Measurements from ENCODE around the gene USP3. TPM values are rescaled to one million over a fixed set of nuclear protein-coding genes. Genes with fewer than 3 reads are reported as not detected.

The USP3 gene
- total RNA-seq, 1 experiment from 2014 or later: 36.6 TPM

DNA sequence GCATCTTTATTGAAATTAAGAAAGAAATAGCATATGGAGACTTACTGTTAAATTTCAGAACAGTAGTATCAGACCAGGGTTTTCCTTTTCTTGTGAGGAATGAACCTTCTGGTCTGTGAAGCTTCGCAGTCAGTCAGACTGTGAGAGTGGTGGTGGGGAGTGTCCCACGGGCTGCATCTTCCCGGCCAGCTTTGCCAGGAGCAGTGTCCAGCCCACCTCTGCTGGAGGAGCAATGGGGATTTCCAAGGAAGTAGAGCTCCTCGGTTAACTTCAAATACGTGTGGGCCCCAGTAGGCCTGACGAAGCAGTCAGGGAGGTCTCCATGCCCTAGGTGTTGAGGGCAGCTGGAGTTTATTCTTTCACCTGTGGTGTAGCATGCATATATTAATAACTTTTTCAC, 51.9 kb downstream of the USP3 start:
- Mint-ChIP-seq H3K36me3 (no peaks in the 10 kb centered on the region; the same call in none of the 2 replicates), H3K4me3 (no peak overlapping the region), H3K9me3 (no peaks in the 10 kb centered on the region), H3K27ac (no peak overlapping the region; the same call in 1 of the 2 replicates), H3K4me1 (peaks cover 65% of the 10 kb centered on the region), H3K27me3 (ENCODE audit: low read depth) (no peaks in the 10 kb centered on the region)
- DNase-seq (ENCODE audit: low spot score) (no peak), ATAC-seq (no peak)
- ChIA-PET CTCF (interaction anchor here (1.0 to 1.1 kb wide), 3 partner anchors 16 to 90 kb away, joined by 3 to 7 read pairs (median 3); no protein-coding TSS in a partner anchor), POLR2A (no interaction called here)
- no peak for TF ChIP-seq USF2 (CRISPR knock-in tag; IDR thresholded peaks at IDR 0.05)
- TF ChIP-seq, protein P1, sequence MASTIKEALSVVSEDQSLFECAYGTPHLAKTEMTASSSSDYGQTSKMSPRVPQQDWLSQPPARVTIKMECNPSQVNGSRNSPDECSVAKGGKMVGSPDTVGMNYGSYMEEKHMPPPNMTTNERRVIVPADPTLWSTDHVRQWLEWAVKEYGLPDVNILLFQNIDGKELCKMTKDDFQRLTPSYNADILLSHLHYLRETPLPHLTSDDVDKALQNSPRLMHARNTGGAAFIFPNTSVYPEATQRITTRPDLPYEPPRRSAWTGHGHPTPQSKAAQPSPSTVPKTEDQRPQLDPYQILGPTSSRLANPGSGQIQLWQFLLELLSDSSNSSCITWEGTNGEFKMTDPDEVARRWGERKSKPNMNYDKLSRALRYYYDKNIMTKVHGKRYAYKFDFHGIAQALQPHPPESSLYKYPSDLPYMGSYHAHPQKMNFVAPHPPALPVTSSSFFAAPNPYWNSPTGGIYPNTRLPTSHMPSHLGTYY (CRISPR knock-in tag; IDR thresholded peaks at IDR 0.05): no peak
- TF ChIP-seq, protein P2, sequence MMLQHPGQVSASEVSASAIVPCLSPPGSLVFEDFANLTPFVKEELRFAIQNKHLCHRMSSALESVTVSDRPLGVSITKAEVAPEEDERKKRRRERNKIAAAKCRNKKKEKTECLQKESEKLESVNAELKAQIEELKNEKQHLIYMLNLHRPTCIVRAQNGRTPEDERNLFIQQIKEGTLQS (CRISPR knock-in tag; conservative IDR thresholded peaks at IDR 0.05): no peak
- no peak for TF ChIP-seq ZNF263 (CRISPR knock-in tag; IDR thresholded peaks at IDR 0.05; ENCODE audit: low read depth)
- TF ChIP-seq GABPB1 (CRISPR knock-in tag; IDR thresholded peaks at IDR 0.05): no peak
- TF ChIP-seq ZNF219 (CRISPR knock-in tag; IDR thresholded peaks at IDR 0.05; ENCODE audit: borderline replicate concordance): no peak
- no peak for TF ChIP-seq ZBTB21 (CRISPR knock-in tag; IDR thresholded peaks at IDR 0.05; ENCODE audit: borderline replicate concordance)
- no peak for TF ChIP-seq TEAD1 (CRISPR knock-in tag; IDR thresholded peaks at IDR 0.05)
- TF ChIP-seq PRRX2 (CRISPR knock-in tag; IDR thresholded peaks at IDR 0.05): no peak
- TF ChIP-seq ZNF512 (CRISPR knock-in tag; IDR thresholded peaks at IDR 0.05; ENCODE audit: borderline replicate concordance): no peak
- TF ChIP-seq TCF7 (CRISPR knock-in tag; IDR thresholded peaks at IDR 0.05; ENCODE audit: low read depth): no peak

GRCh38 chr15:63556736-63557135, 52.3 kb downstream of the USP3 start:
- no peak for ATAC-seq
- CTCF ChIA-PET: interaction anchor here (1.0 to 1.1 kb wide), 3 partner anchors 17 to 90 kb away, joined by 3 to 7 read pairs (median 3); no protein-coding TSS in a partner anchor

More at GRCh38 chr15:63556736-63557135, 52.3 kb downstream of the USP3 start:
- H3K4me3 Mint-ChIP-seq: no peak overlapping the region
- no peak overlapping the region for H3K27ac Mint-ChIP-seq
- H3K9me3 Mint-ChIP-seq: no peaks in the 10 kb centered on the region
- DNase-seq (ENCODE audit: low spot score): no peak
- no peak for TF ChIP-seq FOXP4 (CRISPR knock-in tag; IDR thresholded peaks at IDR 0.05)
- TF ChIP-seq ATF1 (CRISPR knock-in tag; IDR thresholded peaks at IDR 0.05): no peak
- TF ChIP-seq, protein P3, sequence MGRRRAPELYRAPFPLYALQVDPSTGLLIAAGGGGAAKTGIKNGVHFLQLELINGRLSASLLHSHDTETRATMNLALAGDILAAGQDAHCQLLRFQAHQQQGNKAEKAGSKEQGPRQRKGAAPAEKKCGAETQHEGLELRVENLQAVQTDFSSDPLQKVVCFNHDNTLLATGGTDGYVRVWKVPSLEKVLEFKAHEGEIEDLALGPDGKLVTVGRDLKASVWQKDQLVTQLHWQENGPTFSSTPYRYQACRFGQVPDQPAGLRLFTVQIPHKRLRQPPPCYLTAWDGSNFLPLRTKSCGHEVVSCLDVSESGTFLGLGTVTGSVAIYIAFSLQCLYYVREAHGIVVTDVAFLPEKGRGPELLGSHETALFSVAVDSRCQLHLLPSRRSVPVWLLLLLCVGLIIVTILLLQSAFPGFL (CRISPR knock-in tag; IDR thresholded peaks at IDR 0.05; ENCODE audit: borderline replicate concordance): no peak
- no peak for TF ChIP-seq EMX1 (CRISPR knock-in tag; IDR thresholded peaks at IDR 0.05)
- no peak for TF ChIP-seq TEAD4 (CRISPR knock-in tag; IDR thresholded peaks at IDR 0.05)
- TF ChIP-seq USF1 (CRISPR knock-in tag; IDR thresholded peaks at IDR 0.05): no peak
- no peak for TF ChIP-seq SMAD3 (CRISPR knock-in tag; IDR thresholded peaks at IDR 0.05; ENCODE audit: borderline replicate concordance)
- TF ChIP-seq ETV6 (CRISPR knock-in tag; IDR thresholded peaks at IDR 0.05): no peak
- TF ChIP-seq KAT7 (CRISPR knock-in tag; IDR thresholded peaks at IDR 0.05; ENCODE audit: borderline replicate concordance): no peak
- no peak for TF ChIP-seq ZBTB21 (CRISPR knock-in tag; IDR thresholded peaks at IDR 0.05; ENCODE audit: borderline replicate concordance)
- TF ChIP-seq USF2 (CRISPR knock-in tag; IDR thresholded peaks at IDR 0.05): no peak
- no peak for TF ChIP-seq E2F1 (CRISPR knock-in tag; IDR thresholded peaks at IDR 0.05)
- H3K4me1 Mint-ChIP-seq: peaks cover 70% of the 10 kb centered on the region
- no peaks in the 10 kb centered on the region for H3K27me3 Mint-ChIP-seq (ENCODE audit: low read depth)
- H3K36me3 Mint-ChIP-seq: no peaks in the 10 kb centered on the region; the same call in none of the 2 replicates
- POLR2A ChIA-PET: no interaction called here
